Bronchial epithelial cell (primary cell): ENCODE results near the gene TYROBP. TPM values are rescaled to one million over a fixed set of nuclear protein-coding genes. Genes with fewer than 3 reads are reported as not detected.

ENCODE experiments used
- DNase-seq: peaks from one replicate; pipeline ENCODE4 v3.0.0-alpha.2; 2010; ENCODE audit warnings: low read depth
- FAIRE-seq: peaks from 2 replicates; lab custom pipeline; 2011; peaks lifted over from hg19 to GRCh38; lab: Jason Lieb, UNC
- H3K27me3 ChIP-seq: 2 replicates; pipeline ENCODE4 v1.5.1; 2011; ENCODE audit warnings: low read length; ENCODE audit not compliant: control insufficient read depth, insufficient read depth
- H3K36me3 ChIP-seq: 2 replicates; pipeline ENCODE4 v1.5.1; 2011; ENCODE audit warnings: low read length; ENCODE audit not compliant: control insufficient read depth, insufficient read depth
- H3K4me3 ChIP-seq: 2 replicates; pipeline ENCODE4 v1.5.1; 2011; ENCODE audit warnings: mild to moderate bottlenecking, low read depth, low read length, control low read depth
- CTCF ChIP-seq: IDR thresholded peaks from 2 replicates; pipeline ENCODE4 v1.5.1; 2011; ENCODE audit warnings: mild to moderate bottlenecking, moderate library complexity, low read length, control low read depth, inconsistent platforms; ENCODE audit not compliant: insufficient read depth, severe bottlenecking
- total RNA-seq: library from RNA; depleted of rRNA; stranded (reverse); fragments of >200 nt; gene quantifications from 2 replicates; pipeline ENCODE4 v1.2.1, GENCODE V29; 2014

Gene TYROBP
- total RNA-seq, 1 donor from 2014 or later, result not detected

GRCh38 chr19:35905178-35905727, 2.8 kb downstream of the TYROBP start:
- no peak for TF ChIP-seq CTCF
- H3K36me3 ChIP-seq, result no peaks in the 10 kb centered on the region
- no peaks in the 10 kb centered on the region for H3K27me3 ChIP-seq
- H3K4me3 ChIP-seq, result no peak overlapping the region
- FAIRE-seq (no peak), DNase-seq (no peak)

- TF ChIP-seq CTCF, result no peak
- no peak for FAIRE-seq
- H3K27me3 ChIP-seq, result no peaks in the 10 kb centered on the region
- H3K4me3 ChIP-seq, result no peak overlapping the region
- no peaks in the 10 kb centered on the region for H3K36me3 ChIP-seq
- no peak for DNase-seq
Observed at GRCh38 chr19:35904311-35905068, 3.6 kb downstream of the TYROBP start.

- Histone ChIP-seq H3K36me3 (no peaks in the 10 kb centered on the region), H3K27me3 (no peaks in the 10 kb centered on the region), H3K4me3 (peak overlapping the region; percentile 22)
- peak; percentile 37 for DNase-seq
- FAIRE-seq, result no peak
- TF ChIP-seq CTCF, result no peak
Observed at GRCh38 chr19:35903550-35904179, 4.4 kb downstream of the TYROBP start.

GRCh38 chr19:35902870-35903475, 5.1 kb downstream of the TYROBP start:
- no peak for TF ChIP-seq CTCF
- Histone ChIP-seq H3K4me3 (no peak overlapping the region), H3K36me3 (no peaks in the 10 kb centered on the region), H3K27me3 (no peaks in the 10 kb centered on the region)
- FAIRE-seq, result no peak
- DNase-seq, result no peak

GRCh38 chr19:35901854-35902661, 6.0 kb downstream of the TYROBP start, which contains the start of gene HCST:
HCST (plus strand) TSS chr19:35902529; CDS start chr19:35902594, 65 bp downstream.
- Histone ChIP-seq H3K4me3 (no peak within 1 kb of the TSS), H3K27me3 (no peaks in the 10 kb centered on the region), H3K36me3 (peaks cover 4% of the 10 kb centered on the region)
- no peak for TF ChIP-seq CTCF
- peak; percentile 29 for DNase-seq
- no peak for FAIRE-seq
